NCI-H1417 treated with DMSO at 0.1 percent for 48 hours (cell line): ENCODE data around the gene ZNF672.
A peak's percentile ranks its signal among the peaks of the same experiment; 100 is the strongest.
"Not testable (repeated sequence)": the region's sequence is repeated elsewhere in the genome, so short reads cannot be mapped to it uniquely, and the experiment has no call there.

ENCODE experiments used
- DNase-seq: peaks from one replicate; lab custom pipeline; 2025; lab: John Stamatoyannopoulos, UW

The ZNF672 gene

DNA sequence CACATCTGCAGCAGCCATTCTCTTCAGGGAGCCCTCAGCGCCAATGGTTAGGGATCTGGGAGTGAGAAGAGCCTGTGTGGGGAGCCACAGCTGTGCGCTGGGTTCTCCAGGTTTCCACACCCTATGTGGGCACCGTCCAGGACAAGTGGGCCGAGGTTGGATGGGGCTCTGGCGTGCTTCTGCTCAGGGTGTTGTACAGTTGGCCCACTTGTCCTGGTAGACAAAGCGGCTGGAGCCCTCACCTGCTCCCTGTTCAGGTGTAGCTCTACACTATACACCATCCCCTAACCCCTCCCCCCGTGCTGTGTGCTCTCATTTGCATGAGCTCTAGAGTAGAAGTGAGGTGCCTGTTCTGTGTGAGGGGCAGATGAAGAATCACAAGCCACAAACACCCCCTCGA, 24.5 kb upstream of the ZNF672 start:
- no peak for DNase-seq

DNA sequence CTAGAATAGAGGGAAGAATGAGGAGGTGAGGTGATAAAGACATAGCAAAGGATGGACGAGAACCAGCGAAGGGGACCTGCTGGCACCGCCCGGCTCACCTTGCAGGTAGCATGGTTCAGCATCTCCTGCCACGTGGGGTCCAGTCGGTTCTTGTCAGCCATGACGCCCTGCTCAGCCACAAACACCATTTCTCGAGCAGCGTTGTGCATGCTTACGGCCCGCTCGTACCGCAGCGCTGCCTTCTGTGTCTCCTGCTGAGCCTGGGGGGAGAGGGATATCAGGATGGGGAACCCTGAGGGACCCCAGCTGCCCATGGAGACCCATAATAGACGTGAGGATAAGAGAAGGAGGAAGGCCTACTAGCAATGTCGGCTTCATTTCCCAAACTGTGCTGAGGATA, 23.7 kb upstream of the ZNF672 start:
- no peak for DNase-seq

DNA sequence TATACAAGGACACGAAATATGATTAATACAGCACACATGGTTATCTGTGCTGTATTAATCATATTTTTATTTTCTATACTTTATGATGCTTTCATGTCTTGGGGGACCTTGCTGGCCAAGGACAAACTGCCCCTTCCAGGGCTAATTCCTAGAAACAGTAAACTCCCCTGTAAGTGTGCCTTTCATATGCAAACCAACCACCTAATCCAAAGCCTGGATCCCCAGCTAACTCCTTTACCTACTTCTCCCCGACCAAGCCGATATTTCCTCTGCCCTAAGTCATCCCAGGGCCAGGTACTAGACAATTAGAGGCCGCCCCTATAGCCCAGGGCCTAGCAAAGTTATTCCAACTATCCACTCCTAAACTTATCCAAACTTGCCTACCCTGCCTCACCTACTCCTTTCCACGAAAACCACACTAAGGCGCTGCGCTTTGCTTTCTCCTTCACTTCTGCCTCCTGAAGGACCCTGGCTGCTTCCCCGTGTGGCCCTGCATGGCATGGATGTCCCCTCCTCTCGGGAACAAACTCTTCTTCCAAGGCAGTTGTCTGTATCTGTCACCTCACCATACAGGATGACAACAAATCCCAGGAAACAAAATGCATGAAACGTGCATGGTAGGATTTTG, 22.5 kb upstream of the ZNF672 start:
- DNase-seq, result no peak

DNA sequence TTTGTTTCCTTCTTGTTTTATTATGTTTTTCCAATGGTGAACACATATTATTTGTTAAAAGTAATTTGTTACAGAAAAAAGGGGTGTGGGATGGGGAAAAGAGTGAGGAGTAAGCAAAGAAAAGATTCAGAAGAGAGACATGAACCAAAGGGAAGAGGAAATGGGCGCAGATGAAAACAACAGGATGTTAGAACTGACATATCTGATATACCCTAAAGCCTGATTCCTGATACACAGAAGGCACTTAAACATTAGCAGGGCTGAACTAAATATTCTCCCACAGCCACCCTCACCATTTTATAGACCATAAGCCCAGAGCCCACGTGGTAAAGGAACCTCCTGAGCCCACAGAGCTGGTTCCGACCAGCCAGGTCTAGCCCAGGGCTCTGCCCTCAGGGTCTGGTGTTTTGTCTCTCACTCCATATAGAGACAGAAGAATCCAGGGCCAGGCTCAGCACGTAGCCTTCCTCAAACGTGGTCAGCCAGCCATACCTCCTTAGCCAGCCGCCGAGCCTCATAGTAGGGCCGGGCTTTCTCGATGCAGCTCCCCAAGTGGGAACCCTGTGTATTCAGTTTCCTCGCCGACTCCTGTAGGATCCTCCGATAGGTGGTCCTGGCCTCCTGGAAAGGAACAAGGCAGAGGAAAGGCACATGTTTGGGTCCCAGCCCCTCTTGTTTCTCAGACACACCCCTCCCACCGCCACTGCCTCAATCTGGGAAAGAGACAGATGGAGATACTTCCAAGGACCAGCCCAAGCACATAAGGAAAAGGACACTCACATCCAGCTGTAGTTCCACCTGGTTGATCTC, 21.8 kb upstream of the ZNF672 start:
- DNase-seq, result no peak

DNA sequence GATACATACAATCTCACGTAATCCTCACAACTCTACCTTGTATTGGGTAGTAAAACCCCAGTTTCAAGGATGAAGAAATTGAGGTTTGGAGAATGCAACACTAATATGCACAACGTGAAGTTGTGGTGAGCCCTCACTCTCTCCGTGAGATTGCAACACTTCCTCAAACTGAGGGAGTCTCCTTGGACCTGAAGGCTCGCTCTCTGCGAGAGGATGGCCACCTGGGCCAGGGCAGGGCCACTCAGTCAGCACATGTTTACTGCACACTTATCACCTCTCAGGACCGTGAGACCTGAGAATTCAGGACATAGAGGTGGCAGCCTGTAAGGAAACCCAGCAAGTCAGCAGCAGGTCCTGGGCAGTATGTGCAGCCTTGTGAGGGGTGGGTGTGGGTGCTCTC, 21.0 kb upstream of the ZNF672 start:
- no peak for DNase-seq

DNA sequence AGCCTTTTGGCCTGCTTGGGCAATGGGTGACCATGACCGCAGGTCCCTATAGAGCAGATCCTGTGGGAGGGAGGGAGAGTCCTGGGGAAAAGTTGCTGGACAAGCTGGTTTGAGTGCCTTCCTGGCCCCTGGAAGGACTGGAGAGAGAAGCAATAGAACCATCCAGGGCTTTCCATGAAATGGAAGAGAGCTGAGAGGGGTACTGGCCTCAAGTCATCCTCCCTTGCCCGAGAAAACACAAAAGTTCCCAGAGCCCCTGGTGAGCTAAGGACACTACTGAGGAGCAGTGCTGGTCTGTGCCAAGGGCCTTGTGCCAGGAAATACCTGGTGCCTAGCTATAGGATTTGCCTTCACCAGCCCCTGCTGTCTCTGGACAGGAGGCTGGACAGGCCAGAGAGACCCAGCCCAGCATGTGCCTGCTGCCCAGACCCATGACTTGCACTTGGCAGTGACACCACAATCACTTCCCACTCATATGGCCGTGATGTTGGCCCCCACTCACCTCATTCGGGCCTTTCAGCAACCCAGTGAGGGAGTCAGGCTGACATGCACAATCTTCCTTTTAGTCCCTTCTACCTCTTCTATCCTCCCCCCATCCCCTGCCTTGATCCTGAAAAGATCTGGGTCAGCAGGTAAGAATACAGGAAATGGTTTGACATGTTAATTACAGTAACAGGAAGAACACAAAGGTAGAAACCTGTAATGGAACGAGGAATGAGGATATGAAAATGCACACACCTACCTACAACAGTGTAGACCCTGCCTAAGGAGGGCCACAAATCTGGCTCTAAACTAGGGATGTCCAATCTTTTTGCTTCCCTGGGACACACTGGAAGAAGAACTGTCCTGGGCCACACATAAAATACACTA, 19.3 kb upstream of the ZNF672 start:
- no peak for DNase-seq

DNA sequence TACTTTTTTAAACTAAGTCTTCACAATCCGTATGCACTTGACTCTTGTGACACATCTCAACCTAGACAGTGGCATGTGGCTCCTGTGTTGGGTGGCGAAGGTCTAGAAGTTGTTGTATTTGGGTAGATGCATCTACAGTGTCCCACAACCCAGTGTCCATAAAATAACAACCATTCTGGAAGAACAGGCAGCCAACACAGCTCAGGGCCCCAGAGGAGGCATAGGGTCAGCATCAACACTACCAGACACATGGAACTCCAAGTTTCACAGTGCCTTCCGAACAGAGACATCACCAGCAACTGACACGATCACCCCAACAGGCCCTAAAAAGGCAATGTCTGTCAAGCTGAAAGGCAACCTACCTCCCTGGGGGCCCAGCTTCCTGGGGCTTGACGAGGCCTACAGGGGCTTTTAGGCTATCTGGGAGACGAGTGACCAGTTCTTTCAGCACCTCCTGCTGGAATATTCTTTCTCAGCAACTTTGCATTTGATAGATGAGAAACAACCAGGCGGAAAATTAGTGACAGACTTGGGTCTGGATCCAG, 17.9 kb upstream of the ZNF672 start:
- no peak for DNase-seq

DNA sequence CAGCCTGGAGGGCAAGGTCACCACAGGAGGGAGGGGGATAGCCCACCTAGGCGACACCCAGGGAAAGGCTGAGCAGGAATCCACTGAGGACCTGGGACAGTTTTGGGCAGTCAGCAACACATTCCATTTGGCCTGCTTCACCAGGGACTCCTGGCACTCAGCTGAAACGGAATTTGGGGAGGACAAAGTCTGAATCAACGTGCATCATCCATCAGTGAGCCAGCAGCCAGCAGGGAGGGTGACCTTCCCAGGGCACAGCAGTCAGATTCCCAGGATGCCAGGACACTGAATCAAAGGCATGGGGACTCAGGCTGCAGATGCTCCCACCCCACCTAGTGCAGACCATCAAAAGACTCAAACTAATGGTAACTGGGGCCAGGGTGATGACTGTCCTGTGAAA, 16.9 kb upstream of the ZNF672 start:
- DNase-seq, result no peak

DNA sequence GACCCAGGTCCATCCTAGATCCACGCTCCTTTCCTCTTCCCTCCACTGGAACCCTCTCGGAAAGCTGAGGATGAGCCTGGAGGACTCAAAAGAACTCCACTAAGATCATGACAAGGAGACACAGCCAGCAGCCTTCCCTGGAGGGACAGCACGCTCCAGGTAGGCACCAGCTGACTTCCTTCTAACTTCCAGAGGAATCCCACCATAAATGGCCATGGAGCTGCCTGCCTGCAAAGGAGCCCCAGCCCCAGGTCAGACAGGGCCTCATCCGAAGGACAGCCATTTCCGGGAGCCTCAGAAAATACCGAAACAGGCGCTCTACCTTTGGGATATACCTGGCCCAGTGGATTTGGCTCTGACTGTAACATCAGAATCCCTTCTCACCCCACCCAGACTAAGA, 16.4 kb upstream of the ZNF672 start:
- DNase-seq, result no peak

DNA sequence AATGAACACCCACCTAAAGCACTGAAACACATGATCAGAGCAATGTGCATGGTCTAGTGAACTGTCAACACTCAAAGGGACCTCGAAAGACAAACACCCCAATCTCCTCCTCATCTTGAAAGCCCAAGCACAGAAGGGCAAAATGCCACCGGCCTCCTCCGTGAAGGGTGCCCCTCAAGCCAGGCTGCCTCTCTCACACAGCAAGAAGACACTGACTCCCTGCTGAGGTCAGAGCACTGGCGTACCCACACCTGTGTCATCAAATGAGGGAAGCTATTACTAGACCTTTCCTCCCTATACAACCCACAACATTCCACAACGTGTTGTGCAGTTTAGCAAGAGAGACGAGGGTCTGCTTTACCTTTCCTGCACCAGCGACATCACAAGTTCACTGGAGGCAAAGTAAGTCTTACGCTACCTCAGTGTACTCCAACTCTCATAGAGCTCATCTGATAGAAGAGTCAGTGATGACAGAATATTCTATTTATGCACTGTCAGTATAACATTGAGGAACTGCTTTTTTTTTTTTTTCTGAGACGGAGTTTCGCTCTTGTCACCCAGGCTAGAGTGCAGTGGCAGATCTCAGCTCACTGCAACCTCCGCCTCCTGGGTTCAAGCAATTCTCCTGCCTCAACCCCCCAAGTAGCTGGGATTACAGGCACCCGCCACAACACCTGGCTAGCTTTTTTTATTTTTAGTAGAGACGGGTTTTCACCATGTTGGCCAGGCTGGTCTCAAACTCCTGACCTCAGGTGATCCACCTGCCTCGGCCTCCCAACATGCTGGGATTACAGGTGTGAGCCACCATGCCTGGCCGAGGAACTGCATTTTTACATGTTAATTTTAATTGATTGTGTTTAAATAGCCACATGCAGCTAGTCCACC, 15.6 kb upstream of the ZNF672 start:
- DNase-seq, result no peak

DNA sequence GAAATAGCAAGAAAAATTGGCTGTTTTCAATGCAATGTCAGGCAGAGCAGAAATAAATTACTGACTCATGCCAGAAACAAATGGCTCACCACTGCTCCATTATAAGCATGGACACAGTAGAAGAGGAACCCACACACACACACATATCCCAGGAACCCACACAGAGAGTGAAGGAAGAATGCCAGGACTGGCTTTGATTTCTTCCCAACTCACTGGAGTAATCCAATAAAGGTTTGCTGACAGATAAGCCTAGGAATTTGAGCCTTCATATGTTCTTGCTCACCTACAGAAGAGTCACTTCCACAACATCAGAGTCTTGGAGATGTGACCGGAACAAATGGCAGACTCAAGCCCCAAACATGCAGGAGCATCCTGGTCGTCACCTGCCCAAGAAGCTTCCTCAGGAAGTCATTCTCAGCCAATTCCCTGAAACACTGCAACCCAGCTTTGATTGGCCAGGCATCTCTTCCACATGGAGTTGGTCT, 14.5 kb upstream of the ZNF672 start:
- DNase-seq, result no peak

DNA sequence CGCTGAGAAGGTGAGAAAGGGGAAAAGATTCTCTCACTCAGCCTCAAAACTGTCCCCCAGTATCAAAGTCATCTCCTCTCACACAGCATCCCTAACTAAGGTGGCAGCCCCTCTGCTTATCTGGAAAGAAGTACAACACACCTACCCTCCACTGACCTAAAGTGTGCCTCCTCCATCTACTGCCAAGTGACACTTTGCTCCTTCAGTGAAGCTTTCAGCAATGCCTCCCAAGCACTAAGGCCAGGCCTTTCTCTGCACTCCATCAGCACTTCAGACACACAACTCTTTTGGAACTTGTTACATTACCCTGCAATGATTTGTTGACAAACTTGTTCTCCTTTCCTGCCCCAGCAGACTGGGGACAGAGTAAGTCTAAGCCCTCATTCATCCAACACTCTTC, 13.7 kb upstream of the ZNF672 start:
- no peak for DNase-seq

DNA sequence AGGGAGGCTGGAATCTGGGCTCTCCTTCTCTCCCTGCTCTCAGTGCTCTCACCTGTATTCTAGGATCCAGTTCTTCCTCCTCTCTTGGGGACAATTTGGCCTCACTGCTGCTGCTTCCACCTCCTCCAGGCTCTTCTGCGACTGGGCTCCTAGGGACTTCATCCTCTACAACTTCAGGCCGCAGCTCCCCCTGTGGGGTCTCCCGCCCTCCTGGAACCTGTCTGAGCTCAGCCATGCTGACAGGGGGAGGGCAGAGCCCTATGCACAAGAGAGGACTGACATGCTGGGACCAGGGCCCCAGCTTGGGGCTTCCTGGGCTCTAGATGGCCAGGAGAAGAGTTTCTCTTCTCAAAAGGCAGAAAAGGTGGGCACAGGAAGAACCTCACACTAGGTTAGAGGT, 13.3 kb upstream of the ZNF672 start:
- no peak for DNase-seq

DNA sequence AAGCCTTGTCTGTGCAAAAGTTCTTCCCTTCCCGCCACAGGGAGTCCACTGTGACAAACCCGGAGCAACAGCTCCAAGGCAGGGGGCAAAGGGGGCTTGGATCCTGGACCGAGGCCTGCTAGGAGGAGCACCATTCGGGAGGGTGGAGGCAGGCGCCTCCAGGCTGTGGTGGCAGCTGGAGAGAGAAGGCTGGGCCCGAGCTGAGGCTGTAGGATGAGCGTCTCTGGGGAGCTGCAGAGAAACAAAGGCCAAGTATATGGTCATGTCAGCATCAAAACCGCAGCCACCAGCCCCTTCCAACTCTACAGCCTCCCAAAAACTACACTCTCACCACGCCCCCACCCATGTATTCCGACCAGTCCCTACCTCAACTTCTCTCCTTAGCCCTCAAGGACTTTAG, 12.9 kb upstream of the ZNF672 start:
- no peak for DNase-seq

DNA sequence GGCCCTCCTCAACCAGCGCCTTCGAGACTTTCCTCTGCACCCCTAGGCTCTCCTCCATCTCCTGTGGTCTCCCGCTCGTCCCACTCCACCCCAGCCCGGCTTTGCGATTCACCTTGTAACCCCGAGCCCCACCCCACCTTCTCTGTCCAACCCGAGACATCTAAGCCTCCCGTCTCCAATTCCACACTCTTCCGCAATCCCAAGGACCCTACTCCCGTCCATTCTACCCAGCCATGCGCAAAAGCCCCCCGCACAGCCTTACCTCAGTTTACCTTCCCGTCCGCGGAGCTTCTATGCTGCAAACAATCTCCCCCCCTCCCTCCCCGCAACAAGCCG, 12.5 kb upstream of the ZNF672 start:
- DNase-seq, result no peak

DNA sequence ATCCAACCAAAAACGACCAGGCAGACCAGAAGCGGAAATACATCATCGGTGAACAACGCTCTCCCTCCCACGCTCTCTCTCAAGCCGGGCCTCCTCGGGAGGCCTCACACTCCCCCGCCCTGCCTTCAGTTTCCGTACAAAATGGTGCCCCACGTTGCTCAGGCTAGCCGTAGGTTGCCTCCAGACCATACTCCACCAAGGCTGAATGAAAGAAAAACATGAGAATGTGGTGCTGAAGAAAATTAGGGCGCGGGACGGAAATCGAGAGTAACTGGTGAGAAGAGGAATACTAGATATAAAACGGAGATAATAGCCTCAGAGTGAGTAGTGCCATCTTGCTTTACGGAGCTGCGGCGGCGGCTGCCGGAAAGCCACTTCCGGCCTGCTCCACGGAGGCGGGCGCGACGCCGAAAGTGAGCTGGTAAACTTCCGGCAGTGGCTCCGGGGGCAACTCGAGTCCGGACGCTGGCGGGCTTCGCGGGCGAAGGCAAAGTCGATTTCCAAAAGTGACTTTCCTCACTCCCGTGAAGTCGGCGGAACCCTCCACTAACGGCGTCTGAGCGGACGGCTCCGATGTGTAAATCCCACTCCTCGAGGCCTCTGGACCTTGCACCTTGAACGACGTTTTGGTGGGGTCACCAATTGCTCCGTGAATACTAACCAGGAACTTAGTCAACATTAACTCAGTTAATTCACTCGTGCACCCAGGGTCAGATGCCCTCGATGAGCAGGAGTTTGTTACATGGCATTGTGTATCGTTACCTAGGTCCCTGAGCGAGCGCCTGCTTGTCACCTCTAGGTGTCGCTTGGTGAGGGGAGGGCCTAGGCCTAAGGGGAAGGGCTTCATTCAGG, 11.9 kb upstream of the ZNF672 start, which contains the start of gene SH3BP5L:
Gene SH3BP5L (minus strand): TSS at position 7 of the 852 bp plus-strand sequence. CDS start 980 bp downstream, outside the sequence.
- peak; percentile 91 for DNase-seq

DNA sequence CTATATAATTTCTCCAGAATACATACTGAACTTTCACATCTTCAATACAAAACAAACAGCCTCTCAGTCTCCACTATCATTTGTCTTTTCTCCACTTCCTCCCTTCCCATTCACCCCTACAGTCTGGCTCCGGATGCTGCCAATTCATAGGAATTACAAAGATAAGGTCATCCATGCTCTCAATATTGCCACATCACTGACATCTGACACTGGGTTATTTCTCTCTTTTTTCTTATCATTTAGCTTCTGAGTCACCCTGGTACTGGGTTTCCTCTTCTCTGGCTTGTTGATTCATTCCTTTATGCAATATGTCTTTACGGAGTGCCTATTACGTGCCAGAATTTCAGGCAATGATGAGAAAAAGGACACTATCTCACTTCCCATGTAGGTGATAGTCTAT, 9.2 kb upstream of the ZNF672 start:
- DNase-seq, result no peak

DNA sequence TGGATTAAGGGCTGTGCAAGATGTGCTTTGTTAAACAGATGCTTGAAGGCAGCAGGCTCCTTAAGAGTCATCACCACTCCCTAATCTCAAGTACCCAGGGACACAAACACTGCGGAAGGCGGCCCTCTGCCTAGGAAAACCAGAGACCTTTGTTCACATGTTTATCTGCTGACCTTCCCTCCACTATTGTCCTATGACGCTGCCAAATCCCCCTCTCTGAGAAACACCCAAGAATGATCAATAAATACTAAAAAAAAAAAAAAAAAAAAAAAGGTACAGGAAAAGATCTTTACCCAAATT, 7.4 kb upstream of the ZNF672 start:
- not testable (repeated sequence) for DNase-seq

DNA sequence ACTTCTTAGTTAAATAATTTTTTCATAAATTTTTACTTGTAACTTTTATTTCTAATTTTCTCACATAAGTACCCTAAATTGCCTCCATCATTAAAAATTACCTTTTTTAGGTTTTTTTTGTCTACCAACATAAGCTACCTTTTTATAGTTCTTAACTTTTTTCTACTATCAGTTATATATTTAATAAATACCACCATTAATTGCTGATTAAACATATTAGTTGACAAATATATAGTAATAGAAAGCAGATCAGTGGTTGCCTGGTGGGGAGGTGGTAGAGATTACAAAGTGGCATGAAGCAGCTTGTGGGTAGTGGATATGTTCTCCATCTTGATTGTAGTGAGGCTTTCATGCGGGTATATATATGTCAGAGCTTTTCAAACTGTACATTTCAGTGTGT, 6.2 kb upstream of the ZNF672 start:
- DNase-seq, result no peak

DNA sequence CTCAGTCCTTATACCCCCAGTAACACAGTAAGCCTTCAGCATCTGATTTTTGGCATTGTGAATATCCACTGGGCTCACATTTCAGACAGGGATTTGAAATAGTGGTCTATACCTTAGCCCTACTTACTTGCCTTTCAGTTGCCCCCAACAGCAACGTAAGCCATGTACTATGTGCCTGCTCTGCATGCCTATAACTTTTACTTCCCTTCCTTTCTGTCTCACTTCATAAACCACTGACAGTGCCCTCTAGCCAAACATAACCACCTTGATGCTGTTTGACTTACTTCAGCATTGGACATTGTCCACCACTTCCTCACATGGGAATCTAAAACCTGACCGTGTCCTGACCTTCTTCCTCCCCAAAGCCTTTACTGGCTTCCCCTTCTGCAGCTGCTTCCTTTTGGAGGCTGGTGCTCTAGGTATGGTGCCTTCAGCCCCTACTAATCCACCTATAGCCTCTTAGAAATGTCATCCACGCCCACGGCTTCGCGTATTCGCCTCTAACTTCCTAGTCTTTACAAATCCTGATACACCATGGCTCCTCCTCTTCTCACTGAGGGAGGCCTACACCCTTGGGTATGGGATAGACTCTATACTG, 3.6 kb upstream of the ZNF672 start:
- no peak for DNase-seq
